LNCAP (cell line): ENCODE results near the gene CMSS1.

Source experiments
- TF ChIP-seq, protein P1 (sequence below): fragments of 450-650 bp; IDR thresholded peaks from 2 replicates; pipeline ENCODE4 v1.5.1; 2017; ENCODE audit warnings: mild to moderate bottlenecking

The CMSS1 gene

DNA sequence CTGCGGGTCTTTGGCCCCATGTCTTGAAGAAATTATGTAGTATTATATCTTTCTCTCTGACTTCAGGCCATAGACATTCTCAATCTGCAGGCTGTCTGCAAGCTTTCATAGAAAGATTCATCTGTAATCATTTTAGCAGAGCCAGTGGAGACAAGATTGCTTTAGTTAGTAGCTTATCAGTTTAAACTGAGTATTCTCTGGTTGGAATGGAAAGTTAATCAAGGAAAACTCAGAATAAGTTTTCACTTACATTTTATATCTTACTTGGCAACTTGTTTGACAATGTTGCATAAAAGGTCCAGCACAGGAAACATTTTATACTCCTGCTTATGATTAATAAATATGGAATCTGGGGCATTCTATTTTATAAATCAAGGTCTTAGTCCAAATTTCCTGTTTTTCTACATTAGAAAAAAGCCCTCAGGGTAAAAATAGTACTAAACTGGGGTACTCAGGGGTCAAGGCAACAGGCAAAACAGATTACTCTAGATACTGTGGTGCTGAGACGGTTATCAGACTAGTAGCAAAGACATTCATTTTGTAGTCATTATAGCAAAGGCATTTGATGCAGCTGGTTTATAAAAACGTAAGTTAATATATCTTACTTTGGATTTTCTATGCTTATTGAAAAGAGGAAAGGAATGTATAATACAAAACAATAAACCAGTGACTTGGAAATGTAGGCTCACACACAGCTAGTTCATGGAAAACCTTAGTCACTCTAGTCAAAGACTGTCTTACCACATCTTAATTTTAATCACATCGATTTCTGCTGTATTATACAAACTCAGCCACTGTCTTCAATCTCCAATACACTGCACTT lies 341.9 kb downstream of the CMSS1 start:
- TF ChIP-seq, protein P1, sequence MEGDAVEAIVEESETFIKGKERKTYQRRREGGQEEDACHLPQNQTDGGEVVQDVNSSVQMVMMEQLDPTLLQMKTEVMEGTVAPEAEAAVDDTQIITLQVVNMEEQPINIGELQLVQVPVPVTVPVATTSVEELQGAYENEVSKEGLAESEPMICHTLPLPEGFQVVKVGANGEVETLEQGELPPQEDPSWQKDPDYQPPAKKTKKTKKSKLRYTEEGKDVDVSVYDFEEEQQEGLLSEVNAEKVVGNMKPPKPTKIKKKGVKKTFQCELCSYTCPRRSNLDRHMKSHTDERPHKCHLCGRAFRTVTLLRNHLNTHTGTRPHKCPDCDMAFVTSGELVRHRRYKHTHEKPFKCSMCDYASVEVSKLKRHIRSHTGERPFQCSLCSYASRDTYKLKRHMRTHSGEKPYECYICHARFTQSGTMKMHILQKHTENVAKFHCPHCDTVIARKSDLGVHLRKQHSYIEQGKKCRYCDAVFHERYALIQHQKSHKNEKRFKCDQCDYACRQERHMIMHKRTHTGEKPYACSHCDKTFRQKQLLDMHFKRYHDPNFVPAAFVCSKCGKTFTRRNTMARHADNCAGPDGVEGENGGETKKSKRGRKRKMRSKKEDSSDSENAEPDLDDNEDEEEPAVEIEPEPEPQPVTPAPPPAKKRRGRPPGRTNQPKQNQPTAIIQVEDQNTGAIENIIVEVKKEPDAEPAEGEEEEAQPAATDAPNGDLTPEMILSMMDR = no peak

DNA sequence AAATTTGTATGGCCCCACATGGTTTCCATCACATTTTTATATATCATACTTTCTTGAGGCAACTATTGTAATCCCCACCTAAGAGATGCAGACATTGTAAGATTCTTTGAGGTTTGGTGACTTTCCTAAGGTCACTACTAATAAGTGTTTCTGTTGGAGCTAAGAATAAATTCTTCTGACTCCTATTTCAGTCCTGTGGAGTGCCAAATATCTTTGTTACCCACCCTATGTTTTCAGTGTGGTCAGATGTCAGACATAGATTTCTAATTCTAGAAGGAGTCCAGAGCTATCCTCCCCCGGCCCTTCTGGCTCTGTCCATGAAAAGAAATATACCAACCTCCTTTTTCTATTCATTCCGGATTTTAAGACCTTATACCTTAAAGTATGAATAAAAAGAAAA lies 342.9 kb downstream of the CMSS1 start:
- TF ChIP-seq, protein P1 = no peak

DNA sequence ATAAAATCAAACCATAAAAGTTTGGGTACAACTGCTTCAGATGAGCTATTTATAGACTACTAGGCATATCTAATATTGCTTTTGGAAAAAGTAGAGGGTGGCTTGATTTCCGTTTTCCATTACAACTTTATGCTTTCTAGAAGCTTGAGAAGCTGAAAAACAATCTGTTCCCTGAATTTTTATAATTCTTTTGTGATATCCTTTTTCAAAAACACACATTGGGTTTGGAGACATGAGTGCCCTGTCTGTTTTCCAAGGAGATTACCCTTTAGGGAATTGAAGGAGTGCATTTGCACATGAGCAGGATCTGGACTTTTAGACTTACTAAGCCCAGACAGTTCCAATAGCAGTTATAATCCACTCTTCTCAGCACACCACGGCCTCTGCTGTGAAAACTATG lies 346.1 kb downstream of the CMSS1 start:
- TF ChIP-seq, protein P1 = no peak

DNA sequence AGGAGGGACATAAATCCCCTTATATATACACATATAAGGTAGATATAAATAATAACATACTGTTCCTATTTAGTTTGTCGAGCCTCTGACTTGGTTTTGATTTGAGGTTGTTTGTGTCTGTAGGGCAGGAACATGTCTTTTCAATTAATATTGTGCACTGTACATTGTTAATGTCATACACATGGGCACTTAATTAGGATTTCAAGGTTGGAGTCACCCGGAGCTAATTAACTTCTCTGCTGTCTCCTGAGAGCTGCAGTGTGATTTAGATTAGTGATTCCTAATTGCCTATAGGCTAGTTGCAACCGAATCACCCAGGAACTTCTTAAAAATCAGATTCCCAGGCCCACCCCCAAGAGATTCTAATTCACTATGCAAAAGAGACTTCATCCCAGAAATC lies 347.1 kb downstream of the CMSS1 start:
- TF ChIP-seq, protein P1 = no peak

DNA sequence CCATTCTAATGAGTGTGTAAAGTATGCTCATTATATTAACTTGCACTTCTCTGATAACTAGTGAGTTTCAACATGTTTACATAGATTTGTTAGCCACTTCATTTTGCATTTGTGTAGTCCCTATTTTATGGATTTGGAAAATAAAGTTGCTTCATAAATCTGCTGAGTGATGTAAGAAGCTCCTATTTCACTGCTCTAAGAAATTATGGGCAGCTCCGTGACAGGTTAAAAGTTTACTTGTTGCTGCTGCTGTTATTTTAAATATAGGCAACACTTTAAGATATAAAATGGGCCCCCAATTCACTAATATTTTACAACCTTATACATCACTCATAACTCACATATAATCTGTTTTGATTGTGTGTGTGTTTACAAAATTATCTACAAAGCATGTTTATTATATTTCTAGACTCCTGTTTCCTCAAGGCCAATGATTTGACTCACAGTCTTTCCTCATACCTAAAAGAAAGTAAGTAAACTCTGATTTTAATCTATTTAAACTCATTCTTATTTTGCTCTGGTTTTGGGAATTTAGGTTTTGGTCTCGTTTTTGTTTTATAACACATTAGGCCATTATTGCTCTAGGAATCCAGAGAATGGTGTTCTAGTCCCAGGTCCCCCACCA lies 348.4 kb downstream of the CMSS1 start:
- TF ChIP-seq, protein P1 = no peak

DNA sequence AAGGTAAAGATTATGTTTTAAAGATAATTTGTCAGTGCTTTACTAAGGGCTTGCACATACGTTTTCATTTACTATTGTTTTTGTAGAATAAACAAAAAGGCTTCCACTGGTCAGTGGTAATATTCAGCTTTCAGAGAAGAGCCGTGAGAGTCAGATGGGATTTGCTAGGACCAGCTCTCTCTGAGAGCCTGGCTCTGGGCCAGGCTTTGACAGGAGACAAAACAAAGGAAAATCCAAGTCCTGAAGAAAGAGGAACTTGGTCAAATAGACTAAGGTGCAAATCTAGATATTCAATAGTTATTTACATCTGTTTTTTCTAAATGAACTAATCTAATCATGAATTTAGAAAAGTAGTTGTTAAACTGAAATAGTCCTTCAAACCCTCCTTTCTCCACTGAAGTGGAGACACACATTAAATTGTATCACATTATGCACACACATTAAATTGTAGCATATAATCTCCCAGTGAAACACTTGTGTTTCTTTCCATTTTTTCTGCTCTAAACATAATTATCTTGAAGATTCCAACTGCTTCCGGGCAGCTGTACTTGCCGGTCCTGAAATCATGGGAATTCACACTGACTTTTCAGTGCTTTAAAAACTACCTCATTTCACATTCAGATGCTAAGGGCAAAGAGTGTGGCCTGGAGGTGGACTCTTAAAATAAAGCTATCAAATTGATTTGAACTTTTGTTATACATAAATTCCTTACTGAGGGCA lies 351.7 kb downstream of the CMSS1 start:
- TF ChIP-seq, protein P1 = no peak

DNA sequence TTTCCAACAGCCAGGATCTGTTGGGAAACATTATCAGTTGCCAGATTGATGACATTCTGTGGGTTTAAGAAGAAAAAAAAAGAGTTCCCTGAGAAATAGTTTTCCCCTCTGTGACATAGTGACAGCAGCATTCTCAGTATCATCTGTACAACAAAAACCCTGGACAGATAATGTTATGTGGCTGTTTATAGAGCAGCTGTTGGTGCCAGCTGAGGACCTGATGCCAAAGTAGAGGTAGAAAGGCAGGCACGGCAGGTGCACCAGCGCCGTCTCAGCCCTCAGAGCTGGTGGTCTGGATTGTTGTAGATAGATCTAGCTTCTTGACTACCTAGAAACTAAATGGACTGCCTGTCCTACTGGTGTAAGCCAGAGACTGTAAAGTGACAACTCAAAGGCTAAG lies 352.8 kb downstream of the CMSS1 start:
- TF ChIP-seq, protein P1 = no peak
